GM12878 (cell line): ENCODE results near the gene C1QTNF5. TPM values are rescaled to one million over a fixed set of nuclear protein-coding genes. Genes with fewer than 3 reads are reported as not detected.

Source experiments
- ATAC-seq: fragments of 200-7000 bp; cut with Tn5 transposase; 3 replicates; pipeline ENCODE4 v1.9.1; 2020; ENCODE audit warnings: mild to moderate bottlenecking, moderate library complexity
- BruUV-seq: library from RNA; stranded (reverse); fragments of 400-500 nt; replicated peaks from 2 replicates; lab custom pipeline; 2021; lab: Mats Ljungman, UMichigan
- CTCF ChIA-PET: fragments of 300-600 bp; sonication (Branson Sonifier 250); formaldehyde crosslinking; extraction: SDS; loops from one replicate; lab custom pipeline; 2021; ENCODE audit warnings: inconsistent platforms; lab: Yijun Ruan, JAX
- POLR2A ChIA-PET: fragments of 350-600 bp; formaldehyde crosslinking; extraction: SDS; loops from one replicate; lab custom pipeline; 2021; ENCODE audit warnings: inconsistent platforms; lab: Charles Lee
- RAD21 ChIA-PET: fragments of 300-600 bp; sonication (Branson Sonifier 250); formaldehyde crosslinking; loops from one replicate; lab custom pipeline; 2023; ENCODE audit warnings: antibody characterized with exemption; ENCODE audit not compliant: unreplicated experiment; lab: Charles Lee
- SMC1A ChIA-PET: fragments of 300-600 bp; sonication (Branson Sonifier 250); formaldehyde crosslinking; loops from one replicate; lab custom pipeline; 2023; ENCODE audit not compliant: unreplicated experiment, uncharacterized antibody; lab: Charles Lee
- DNase-seq: peaks from one replicate; pipeline ENCODE4 v3.0.0-alpha.2; 2011; ENCODE audit warnings: low read depth, low spot score
- FAIRE-seq: peaks from 3 replicates; lab custom pipeline; 2011; peaks lifted over from hg19 to GRCh38; lab: Jason Lieb, UNC
- H2AFZ ChIP-seq: 2 replicates; pipeline ENCODE4 v1.6.0; 2011; ENCODE audit warnings: low read depth, low read length, control low read depth; ENCODE audit not compliant: control insufficient read depth
- H3K27ac ChIP-seq: 2 replicates; pipeline ENCODE4 v1.5.1; 2011; ENCODE audit warnings: control low read depth; ENCODE audit not compliant: control insufficient read depth, insufficient read depth
- H3K27me3 ChIP-seq, 2 experiments: replicated peaks in 1 of 2; 2 replicates each; pipeline versions ENCODE4 v1.6.0 to v1.6.1; 2011; ENCODE audit warnings: low read length in 1 of 2; ENCODE audit not compliant: control insufficient read depth in 2 of 2, insufficient read depth in 2 of 2
- H3K36me3 ChIP-seq, 2 experiments: 2 replicates each; pipeline ENCODE4 v1.5.1; 2011; ENCODE audit warnings: low read length in 1 of 2; ENCODE audit not compliant: control insufficient read depth in 2 of 2, insufficient read depth in 2 of 2
- H3K4me1 ChIP-seq: 2 replicates; pipeline ENCODE4 v1.6.1; 2011; ENCODE audit warnings: mild to moderate bottlenecking, low read length, moderate library complexity, mixed read lengths; ENCODE audit not compliant: control insufficient read depth, insufficient read depth
- H3K4me2 ChIP-seq: 2 replicates; pipeline ENCODE4 v1.6.0; 2011; ENCODE audit warnings: control low read depth; ENCODE audit not compliant: control insufficient read depth, insufficient read depth
- H3K4me3 ChIP-seq: fragments of 200-600 bp; sonication (generic); 2 replicates; pipeline ENCODE4 v1.5.1; 2016
- H3K79me2 ChIP-seq: 2 replicates; pipeline ENCODE4 v1.6.0; 2011; ENCODE audit warnings: low read length; ENCODE audit not compliant: control insufficient read depth, insufficient read depth
- H3K9ac ChIP-seq: 2 replicates; pipeline ENCODE4 v1.8.0; 2011; ENCODE audit warnings: low read length, control low read depth, mixed read lengths; ENCODE audit not compliant: control insufficient read depth, insufficient read depth
- H3K9me3 ChIP-seq: replicated peaks from 3 replicates; pipeline ENCODE4 v1.5.1; 2011; ENCODE audit warnings: mild to moderate bottlenecking, low read length; ENCODE audit not compliant: control insufficient read depth, insufficient read depth
- H4K20me1 ChIP-seq: 2 replicates; pipeline ENCODE4 v1.6.0; 2011; ENCODE audit not compliant: control insufficient read depth, insufficient read depth
- ATF7 ChIP-seq: fragments of 450-650 bp; IDR thresholded peaks from 2 replicates; pipeline ENCODE4 v1.6.1; 2016; ENCODE audit warnings: low read depth, mild to moderate bottlenecking
- CBX3 ChIP-seq: fragments of 200-600 bp; sonication (generic); IDR thresholded peaks from 2 replicates; pipeline ENCODE4 v1.6.1; 2016; ENCODE audit warnings: low read depth, borderline replicate concordance
- CHD4 ChIP-seq: fragments of 200-600 bp; sonication (generic); IDR thresholded peaks from 2 replicates; pipeline ENCODE4 v1.6.1; 2016; ENCODE audit warnings: mild to moderate bottlenecking
- DPF2 ChIP-seq: fragments of 450-650 bp; IDR thresholded peaks from 2 replicates; pipeline ENCODE4 v1.6.1; 2017; ENCODE audit warnings: mild to moderate bottlenecking
- ELK1 ChIP-seq: IDR thresholded peaks from 2 replicates; pipeline ENCODE4 v1.6.1; 2012; ENCODE audit warnings: low read depth, low read length, improper control_type of control experiment
- EZH2 ChIP-seq: IDR thresholded peaks from 2 replicates; pipeline ENCODE4 v1.6.1; 2012; ENCODE audit warnings: low read depth, mild to moderate bottlenecking, control low read depth, inconsistent platforms, low read length, borderline replicate concordance; ENCODE audit not compliant: control insufficient read depth
- IRF3 ChIP-seq: fragments of 450-650 bp; IDR thresholded peaks from 2 replicates; pipeline ENCODE4 v1.6.1; 2014; ENCODE audit warnings: mild to moderate bottlenecking
- KAT2A ChIP-seq: conservative IDR thresholded peaks from 2 replicates; pipeline ENCODE4 v1.6.1; 2011; ENCODE audit warnings: low read depth, low read length; ENCODE audit not compliant: control insufficient read depth
- MAX ChIP-seq: IDR thresholded peaks from 2 replicates; pipeline ENCODE4 v1.6.1; 2012; ENCODE audit warnings: low read depth, low read length, improper control_type of control experiment
- NKRF ChIP-seq: fragments of 450-650 bp; conservative IDR thresholded peaks from 2 replicates; pipeline ENCODE4 v1.6.1; 2017; ENCODE audit warnings: mild to moderate bottlenecking, moderate library complexity
- SMAD5 ChIP-seq: IDR thresholded peaks from 2 replicates; pipeline ENCODE4 v1.6.1; 2016; ENCODE audit warnings: antibody characterized with exemption, low read depth
- SMARCA5 ChIP-seq: fragments of 450-650 bp; IDR thresholded peaks from 2 replicates; pipeline ENCODE4 v1.6.1; 2017; ENCODE audit warnings: mild to moderate bottlenecking
- STAT3 ChIP-seq: IDR thresholded peaks from 2 replicates; pipeline ENCODE4 v1.6.1; 2011; ENCODE audit warnings: low read depth, low read length, improper control_type of control experiment
- USF1 ChIP-seq: IDR thresholded peaks from 2 replicates; pipeline ENCODE4 v1.6.1; 2011; ENCODE audit warnings: borderline replicate concordance, low read depth, mild to moderate bottlenecking, moderate library complexity, mixed read lengths, low read length; ENCODE audit not compliant: insufficient read depth; ENCODE audit errors: extremely low read length
- WGBS: methylation state at CpG from one replicate; pipeline ENCODE4 v1.1.6; 2016; ENCODE audit warnings: low lambda C conversion rate; ENCODE audit not compliant: insufficient replicate concordance, insufficient coverage; ENCODE audit errors: missing lambda C conversion rate; 5-methylcytosine and 5-hydroxymethylcytosine counted together
- in situ Hi-C: fragments of 300-500 bp; cut with MboI; formaldehyde crosslinking; loops from 9 replicates; pipeline ENCODE4 v1.14.3; 2018; ENCODE audit warnings: mixed read lengths
- intact Hi-C: fragments of 100-400 bp; cut with micrococcal nuclease; formaldehyde crosslinking; loops from one replicate; pipeline ENCODE4 v1.14.2; 2022; ENCODE audit not compliant: unreplicated experiment
- polyA plus RNA-seq, 11 experiments: library from polyadenylated mRNA; depleted of rRNA in 4 of 11; unstranded in 6 of 11; stranded (reverse) in 5 of 11; fragments of >200 nt; fragmentation: Nextera tagmentation in 4 of 11; fragmentation: Illumina TruSeq in 1 of 11; extraction: Ambion mirVana in 4 of 11; extraction: Trizol in 1 of 11; gene quantifications; 1 replicate in 1 of 11; 2 replicates in 10 of 11; pipeline versions ENCODE4 v1.2.1 to v1.2.3, GENCODE V29; 2011 to 2016; ENCODE audit warnings: inconsistent platforms in 2 of 11, missing spikeins in 2 of 11, low read depth in 1 of 11
- total RNA-seq, 4 experiments: library from RNA; depleted of rRNA in 3 of 4; stranded (reverse); fragments of >200 nt in 3 of 4; fragmentation: Illumina TruSeq in 1 of 4; extraction: Trizol in 1 of 4; gene quantifications; 2 replicates each; pipeline versions ENCODE4 v1.2.1 to v1.2.3, GENCODE V29; 2013 to 2021

C1QTNF5 gene
- total and polyA plus RNA-seq, 10 of the 15 experiments (the other 5 are each of a cell fraction or from before 2014, with no cell fraction given): not detected

- POLR2A ChIA-PET: no interaction called here
- BruUV-seq: no TSS peak
- Histone ChIP-seq H3K36me3 (no peaks in the 10 kb centered on the region), H4K20me1 (0 out of 2 replicates have a peak, but pooled peaks cover 1% of the 10 kb centered on the region), H3K4me2 (no peak overlapping the region), H3K9ac (no peak overlapping the region), H2AFZ (no peak overlapping the region), H3K9me3 (no peaks in the 10 kb centered on the region), H3K27me3 (peaks cover 2 to 4% of the 10 kb centered on the region in 2 experiments; a peak in 3 of 4 replicates), H3K27ac (no peak overlapping the region), H3K4me3 (no peak overlapping the region), H3K79me2 (no peaks in the 10 kb centered on the region), H3K4me1 (peaks cover 3% of the 10 kb centered on the region; the same call in 1 of the 2 replicates)
- intact Hi-C loops (no loop called here), in situ Hi-C loops (no loop called here)
- SMC1A ChIA-PET: interaction anchor here (0.9 to 1.5 kb wide), 2 partner anchors 18 to 125 kb away, joined by 3 to 4 read pairs; no protein-coding TSS in a partner anchor
- CTCF ChIA-PET: interaction anchor here (1.0 to 4.5 kb wide), 7 partner anchors 9 to 122 kb away, joined by 3 to 19 read pairs (median 3); no protein-coding TSS in a partner anchor
- no peak for ATAC-seq
- no peak for DNase-seq
- WGBS: 15% methylated on average over 4 of the region's 4 CpGs
- no peak for FAIRE-seq
- no peak for TF ChIP-seq MAX
- no peak for TF ChIP-seq KAT2A
- no peak for TF ChIP-seq ATF7
- no peak for TF ChIP-seq STAT3
- no peak for TF ChIP-seq ELK1
- no peak for TF ChIP-seq IRF3
- TF ChIP-seq NKRF: no peak
- no peak for TF ChIP-seq SMARCA5
- no peak for TF ChIP-seq CBX3
- no peak for TF ChIP-seq SMAD5
- TF ChIP-seq EZH2: no peak
- no peak for TF ChIP-seq DPF2
- TF ChIP-seq USF1: no peak
- TF ChIP-seq CHD4: no peak
- RAD21 ChIA-PET: interaction anchor here (1.4 to 1.5 kb wide), 3 partner anchors 19 to 122 kb away, joined by 4 to 6 read pairs (median 5); no protein-coding TSS in a partner anchor
Observed at GRCh38 chr11:119352857-119353260, 12.2 kb upstream of the C1QTNF5 start.
